Measurements from ENCODE around the gene S1PR4. TPM values are rescaled to one million over a fixed set of nuclear protein-coding genes. Genes with fewer than 3 reads are reported as not detected.

S1PR4 gene
- total RNA-seq, 1 donor from 2014 or later, result not detected

DNA sequence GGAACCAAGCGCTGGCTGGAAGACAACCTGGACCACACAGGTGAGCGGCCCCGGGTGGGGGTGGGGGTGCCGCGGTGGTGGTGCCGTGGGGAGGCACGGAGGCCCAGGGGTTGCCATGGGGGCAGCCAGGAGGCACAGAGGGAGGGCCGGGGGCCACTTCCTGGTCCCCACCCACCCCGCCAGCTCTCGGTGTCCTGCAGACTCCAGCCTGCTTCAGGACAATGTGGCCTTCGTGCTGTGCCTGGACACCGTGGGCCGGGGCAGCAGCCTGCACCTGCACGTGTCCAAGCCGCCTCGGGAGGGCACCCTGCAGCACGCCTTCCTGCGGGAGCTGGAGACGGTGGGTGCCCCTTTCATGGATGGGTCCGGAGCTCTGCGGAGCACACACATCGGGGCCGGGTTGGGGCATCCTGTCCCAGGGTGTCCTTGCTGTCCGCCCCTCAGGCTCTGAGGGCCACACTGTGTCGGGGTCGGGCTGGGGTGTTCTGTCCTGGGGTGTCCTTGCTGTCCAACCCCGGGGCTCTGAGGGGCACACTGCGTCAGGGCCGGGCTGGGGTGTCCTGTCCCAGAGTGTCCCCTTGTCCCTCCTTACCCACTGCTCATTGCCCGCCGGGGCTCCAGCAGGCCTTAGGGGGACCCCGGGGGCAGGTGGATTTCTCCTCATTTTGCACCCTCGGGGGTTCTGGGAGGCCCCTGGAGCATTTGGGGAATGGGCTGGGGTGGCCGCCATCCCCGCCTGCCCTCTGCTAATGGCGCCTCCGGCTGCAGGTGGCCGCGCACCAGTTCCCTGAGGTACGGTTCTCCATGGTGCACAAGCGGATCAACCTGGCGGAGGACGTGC is 25.5 kb downstream of the S1PR4 start:
- no peaks in the 10 kb centered on the region for H3K27me3 ChIP-seq (ENCODE audit: control insufficient read depth, insufficient read depth, low read length)
- no peaks in the 10 kb centered on the region for H3K36me3 ChIP-seq (ENCODE audit: control insufficient read depth, insufficient read depth, low read length)
- H3K4me3 ChIP-seq (ENCODE audit: low read depth, low read length), result no peak overlapping the region
- DNase-seq (ENCODE audit: low read depth), result no peak
- TF ChIP-seq, protein P1, sequence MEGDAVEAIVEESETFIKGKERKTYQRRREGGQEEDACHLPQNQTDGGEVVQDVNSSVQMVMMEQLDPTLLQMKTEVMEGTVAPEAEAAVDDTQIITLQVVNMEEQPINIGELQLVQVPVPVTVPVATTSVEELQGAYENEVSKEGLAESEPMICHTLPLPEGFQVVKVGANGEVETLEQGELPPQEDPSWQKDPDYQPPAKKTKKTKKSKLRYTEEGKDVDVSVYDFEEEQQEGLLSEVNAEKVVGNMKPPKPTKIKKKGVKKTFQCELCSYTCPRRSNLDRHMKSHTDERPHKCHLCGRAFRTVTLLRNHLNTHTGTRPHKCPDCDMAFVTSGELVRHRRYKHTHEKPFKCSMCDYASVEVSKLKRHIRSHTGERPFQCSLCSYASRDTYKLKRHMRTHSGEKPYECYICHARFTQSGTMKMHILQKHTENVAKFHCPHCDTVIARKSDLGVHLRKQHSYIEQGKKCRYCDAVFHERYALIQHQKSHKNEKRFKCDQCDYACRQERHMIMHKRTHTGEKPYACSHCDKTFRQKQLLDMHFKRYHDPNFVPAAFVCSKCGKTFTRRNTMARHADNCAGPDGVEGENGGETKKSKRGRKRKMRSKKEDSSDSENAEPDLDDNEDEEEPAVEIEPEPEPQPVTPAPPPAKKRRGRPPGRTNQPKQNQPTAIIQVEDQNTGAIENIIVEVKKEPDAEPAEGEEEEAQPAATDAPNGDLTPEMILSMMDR (IDR thresholded peaks at IDR 0.05; ENCODE audit: insufficient read depth, low read length, poor library complexity, severe bottlenecking), result no peak

DNA sequence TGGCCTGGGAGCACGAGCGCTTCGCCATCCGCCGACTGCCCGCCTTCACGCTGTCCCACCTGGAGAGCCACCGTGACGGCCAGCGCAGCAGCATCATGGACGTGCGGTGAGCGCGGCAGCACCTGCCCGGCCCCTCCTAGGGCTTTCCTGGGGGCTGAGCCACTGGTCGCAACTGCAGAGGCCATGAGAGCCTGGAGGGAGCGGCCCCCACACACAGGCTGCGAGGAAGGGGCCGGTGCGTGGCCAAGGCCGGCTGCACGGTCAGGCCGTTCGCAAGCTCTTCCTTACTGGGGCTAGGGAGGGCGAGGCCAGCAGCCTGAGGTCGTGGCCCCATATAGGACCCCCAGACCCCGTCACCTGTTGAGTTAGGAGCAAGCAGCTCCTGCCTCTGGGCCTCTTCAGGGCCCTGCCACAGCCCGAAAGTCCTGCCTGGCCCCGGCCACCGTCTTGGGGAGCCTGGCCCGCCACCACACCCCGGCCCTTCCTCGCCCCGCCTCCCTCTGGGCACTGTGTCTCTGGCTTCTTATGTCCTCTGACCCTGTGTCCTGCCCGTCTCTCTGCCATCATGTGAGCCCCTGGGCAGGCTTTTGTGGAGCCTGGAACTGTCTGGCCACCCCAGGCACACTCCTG is 26.2 kb downstream of the S1PR4 start:
- no peaks in the 10 kb centered on the region for H3K27me3 ChIP-seq (ENCODE audit: control insufficient read depth, insufficient read depth, low read length)
- DNase-seq (ENCODE audit: low read depth), result no peak
- TF ChIP-seq, protein P1 (IDR thresholded peaks at IDR 0.05; ENCODE audit: insufficient read depth, low read length, poor library complexity, severe bottlenecking), result no peak
- no peak overlapping the region for H3K4me3 ChIP-seq (ENCODE audit: low read depth, low read length)
- H3K36me3 ChIP-seq (ENCODE audit: control insufficient read depth, insufficient read depth, low read length), result no peaks in the 10 kb centered on the region

DNA sequence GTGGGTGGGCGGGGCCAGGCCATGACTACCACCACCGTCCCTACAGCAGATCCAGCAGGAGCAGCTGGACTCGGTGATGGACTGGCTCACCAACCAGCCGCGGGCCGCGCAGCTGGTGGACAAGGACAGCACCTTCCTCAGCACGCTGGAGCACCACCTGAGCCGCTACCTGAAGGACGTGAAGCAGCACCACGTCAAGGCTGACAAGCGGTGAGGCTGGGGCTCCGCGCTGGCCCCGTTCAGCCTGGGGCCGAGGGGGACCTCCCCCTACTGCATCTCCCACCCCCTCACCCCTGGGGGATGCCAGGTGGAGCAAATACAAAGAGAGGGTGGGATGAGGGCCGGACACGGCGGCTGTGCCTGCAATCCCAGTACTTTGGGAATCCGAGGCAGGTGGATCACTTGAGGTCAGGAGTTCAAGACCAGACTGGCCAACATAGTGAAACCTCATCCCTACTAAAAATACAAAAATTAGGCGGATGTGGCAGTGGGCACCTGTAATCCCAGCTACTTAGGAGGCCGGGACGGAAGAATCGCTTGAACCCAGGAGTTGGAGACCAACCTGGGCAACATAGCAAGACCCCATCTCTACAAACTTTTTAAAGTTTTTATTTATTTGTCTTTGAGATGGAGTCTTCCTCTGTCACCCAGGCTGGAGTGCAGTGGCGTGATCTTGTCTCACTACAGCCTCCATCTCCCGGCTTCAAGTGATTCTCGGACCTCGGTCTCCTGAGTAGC is 27.8 kb downstream of the S1PR4 start:
- Histone ChIP-seq H3K27me3 (ENCODE audit: control insufficient read depth, insufficient read depth, low read length) (peaks cover 4% of the 10 kb centered on the region), H3K36me3 (ENCODE audit: control insufficient read depth, insufficient read depth, low read length) (no peaks in the 10 kb centered on the region), H3K4me3 (ENCODE audit: low read depth, low read length) (no peak overlapping the region)
- TF ChIP-seq, protein P1 (IDR thresholded peaks at IDR 0.05; ENCODE audit: insufficient read depth, low read length, poor library complexity, severe bottlenecking), result no peak
- no peak for DNase-seq (ENCODE audit: low read depth)

- H3K36me3 ChIP-seq (ENCODE audit: control insufficient read depth, insufficient read depth, low read length), result no peaks in the 10 kb centered on the region
- TF ChIP-seq, protein P1 (IDR thresholded peaks at IDR 0.05; ENCODE audit: insufficient read depth, low read length, poor library complexity, severe bottlenecking), result no peak
- peaks cover 4% of the 10 kb centered on the region for H3K27me3 ChIP-seq (ENCODE audit: control insufficient read depth, insufficient read depth, low read length)
- H3K4me3 ChIP-seq (ENCODE audit: low read depth, low read length), result no peak overlapping the region
- no peak for DNase-seq (ENCODE audit: low read depth)
Observed at GRCh38 chr19:3207461-3208242, 29.1 kb downstream of the S1PR4 start.

- no peak for DNase-seq (ENCODE audit: low read depth)
- Histone ChIP-seq H3K36me3 (ENCODE audit: control insufficient read depth, insufficient read depth, low read length) (no peaks in the 10 kb centered on the region), H3K4me3 (ENCODE audit: low read depth, low read length) (no peak overlapping the region), H3K27me3 (ENCODE audit: control insufficient read depth, insufficient read depth, low read length) (peaks cover 4% of the 10 kb centered on the region)
- TF ChIP-seq, protein P1 (IDR thresholded peaks at IDR 0.05; ENCODE audit: insufficient read depth, low read length, poor library complexity, severe bottlenecking), result no peak
Observed at GRCh38 chr19:3208317-3209207, 30.0 kb downstream of the S1PR4 start.
